SK-N-SH (cell line): Measurements from ENCODE around the gene INF2.

Source experiments
- CTCF ChIP-seq: fragments of 200-600 bp; sonication (generic); IDR thresholded peaks from 2 replicates; pipeline ENCODE4 v1.6.1; 2017; ENCODE audit warnings: antibody characterized with exemption, mild to moderate bottlenecking, moderate library complexity
- EP300 ChIP-seq, 2 experiments: IDR thresholded peaks; 2 replicates each; pipeline versions ENCODE4 v1.4.0 to v1.6.1; 2012; ENCODE audit warnings: borderline replicate concordance in 1 of 2, low read depth in 1 of 2, low read length in 1 of 2
- RAD21 ChIP-seq: IDR thresholded peaks from 2 replicates; pipeline ENCODE4 v1.6.1; 2012; ENCODE audit warnings: mild to moderate bottlenecking, low read length
- RFX5 ChIP-seq: IDR thresholded peaks from 2 replicates; pipeline ENCODE4 v1.6.1; 2012; ENCODE audit warnings: mild to moderate bottlenecking, improper control_type of control experiment, low read length

- no peak for TF ChIP-seq RFX5
- TF ChIP-seq CTCF = no peak
- TF ChIP-seq RAD21 = no peak
- no peak for TF ChIP-seq EP300 (IDR thresholded peaks at IDR 0.05; ENCODE audit: borderline replicate concordance in 1 of 2, low read depth in 1 of 2, low read length in 1 of 2)
Measured at GRCh38 chr14:104680056-104680805, 9.2 kb upstream of the INF2 start.
